ENCODE results near the gene TUBG2.

DNA sequence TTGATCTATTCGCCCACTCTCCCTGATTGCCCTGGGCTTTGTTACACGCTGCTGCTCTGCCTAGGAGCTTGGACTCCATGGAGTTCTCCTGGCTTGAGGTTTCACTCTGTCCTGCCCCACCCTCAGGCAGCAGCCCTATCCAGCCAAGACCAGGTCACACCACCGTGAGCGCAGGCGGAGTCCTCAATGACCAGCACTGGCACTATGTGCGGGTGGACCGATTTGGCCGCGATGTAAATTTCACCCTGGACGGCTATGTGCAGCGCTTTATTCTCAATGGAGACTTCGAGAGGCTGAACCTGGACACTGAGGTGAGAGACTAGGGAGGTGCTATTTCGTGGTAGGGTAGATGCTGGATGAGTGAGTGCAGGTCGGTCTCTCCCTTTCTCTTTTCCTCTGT is 26.7 kb downstream of the TUBG2 start:
- TF ChIP-seq, protein P1, sequence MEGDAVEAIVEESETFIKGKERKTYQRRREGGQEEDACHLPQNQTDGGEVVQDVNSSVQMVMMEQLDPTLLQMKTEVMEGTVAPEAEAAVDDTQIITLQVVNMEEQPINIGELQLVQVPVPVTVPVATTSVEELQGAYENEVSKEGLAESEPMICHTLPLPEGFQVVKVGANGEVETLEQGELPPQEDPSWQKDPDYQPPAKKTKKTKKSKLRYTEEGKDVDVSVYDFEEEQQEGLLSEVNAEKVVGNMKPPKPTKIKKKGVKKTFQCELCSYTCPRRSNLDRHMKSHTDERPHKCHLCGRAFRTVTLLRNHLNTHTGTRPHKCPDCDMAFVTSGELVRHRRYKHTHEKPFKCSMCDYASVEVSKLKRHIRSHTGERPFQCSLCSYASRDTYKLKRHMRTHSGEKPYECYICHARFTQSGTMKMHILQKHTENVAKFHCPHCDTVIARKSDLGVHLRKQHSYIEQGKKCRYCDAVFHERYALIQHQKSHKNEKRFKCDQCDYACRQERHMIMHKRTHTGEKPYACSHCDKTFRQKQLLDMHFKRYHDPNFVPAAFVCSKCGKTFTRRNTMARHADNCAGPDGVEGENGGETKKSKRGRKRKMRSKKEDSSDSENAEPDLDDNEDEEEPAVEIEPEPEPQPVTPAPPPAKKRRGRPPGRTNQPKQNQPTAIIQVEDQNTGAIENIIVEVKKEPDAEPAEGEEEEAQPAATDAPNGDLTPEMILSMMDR (IDR thresholded peaks at IDR 0.05), result no peak
- no peak for TF ChIP-seq POLR2A (IDR thresholded peaks at IDR 0.05)

Data from thyroid gland (tissue), 4 donors.